SU-DHL-6 (cell line): ENCODE measurements around the gene LRRC23.

Source experiments
- H2AFZ ChIP-seq: fragments of 200-600 bp; sonication (generic); 2 replicates; pipeline ENCODE4 v1.6.1; 2014; ENCODE audit warnings: low read depth, mild to moderate bottlenecking, moderate library complexity, mixed read lengths, antibody characterized with exemption, low read length; ENCODE audit not compliant: severe bottlenecking
- H3F3A ChIP-seq: fragments of 200-600 bp; shearing (Covaris generic); 2 replicates; pipeline ENCODE4 v1.6.0; 2016; ENCODE audit warnings: antibody characterized with exemption, mild to moderate bottlenecking; ENCODE audit not compliant: insufficient read depth
- H3K27ac ChIP-seq: fragments of 200-600 bp; sonication (generic); 2 replicates; pipeline ENCODE4 v1.5.1; 2016; ENCODE audit warnings: low read depth, mild to moderate bottlenecking, low read length, moderate library complexity, mixed read lengths
- H3K27me3 ChIP-seq: fragments of 200-600 bp; sonication (generic), shearing (Covaris generic); 2 replicates; pipeline ENCODE4 v1.6.0; 2014; ENCODE audit warnings: mild to moderate bottlenecking, low read length
- H3K36me3 ChIP-seq: fragments of 200-600 bp; sonication (generic); 2 replicates; pipeline ENCODE4 v1.6.1; 2014; ENCODE audit warnings: mild to moderate bottlenecking, low read length, mixed read lengths
- H3K4me2 ChIP-seq: fragments of 300-600, 200-600 bp; shearing (Covaris generic), sonication (generic); 2 replicates; pipeline ENCODE4 v1.6.0; 2014; ENCODE audit warnings: low read length, low read depth, mild to moderate bottlenecking; ENCODE audit not compliant: poor library complexity, severe bottlenecking
- H3K4me3 ChIP-seq: fragments of 200-600 bp; sonication (generic); 2 replicates; pipeline ENCODE4 v1.5.1; 2014; ENCODE audit warnings: antibody characterized with exemption, low read length, mild to moderate bottlenecking, mixed read lengths; ENCODE audit not compliant: insufficient read depth, poor library complexity, severe bottlenecking
- H3K79me2 ChIP-seq: fragments of 200-600 bp; sonication (generic); 2 replicates; pipeline ENCODE4 v1.6.1; 2014; ENCODE audit warnings: mild to moderate bottlenecking, low read length, moderate library complexity; ENCODE audit not compliant: insufficient read depth
- H3K9ac ChIP-seq: fragments of 200-600 bp; sonication (generic); 2 replicates; pipeline ENCODE4 v1.7.0; 2014; ENCODE audit warnings: mild to moderate bottlenecking, low read length
- H3K9me2 ChIP-seq: fragments of 200-600 bp; sonication (generic); replicated peaks from 2 replicates; pipeline ENCODE4 v1.6.1; 2014; ENCODE audit warnings: low read length; ENCODE audit not compliant: insufficient read depth
- H3K9me3 ChIP-seq: fragments of 200-600 bp; sonication (generic); 2 replicates; pipeline ENCODE4 v1.6.1; 2014; ENCODE audit warnings: low read length, mixed read lengths; ENCODE audit not compliant: insufficient read depth
- H4K20me1 ChIP-seq: fragments of 200-600 bp; sonication (generic); 2 replicates; pipeline ENCODE4 v1.6.1; 2014; ENCODE audit warnings: low read depth, mild to moderate bottlenecking, antibody characterized with exemption, low read length, moderate library complexity, mixed read lengths
- CTCF ChIP-seq: fragments of 200-600 bp; sonication (generic); IDR thresholded peaks from one replicate; pipeline ENCODE4 v1.5.1; 2017; ENCODE audit warnings: antibody characterized with exemption, mild to moderate bottlenecking, low read length, moderate library complexity; ENCODE audit not compliant: insufficient read depth, poor library complexity, severe bottlenecking
- EZH2phosphoT487 ChIP-seq: fragments of 200-600 bp; sonication (generic), shearing (Covaris generic); conservative IDR thresholded peaks from 2 replicates; pipeline ENCODE4 v1.6.1; 2018; ENCODE audit warnings: mild to moderate bottlenecking, antibody characterized with exemption, low read length, moderate library complexity, mixed read lengths

Gene LRRC23

GRCh38 chr12:6950401-6950801 is 45.8 kb downstream of the LRRC23 start:
- H3K9me2 ChIP-seq = no peaks in the 10 kb centered on the region
- no peaks in the 10 kb centered on the region for H4K20me1 ChIP-seq
- H3K9me3 ChIP-seq = no peaks in the 10 kb centered on the region
- H3K4me3 ChIP-seq = no peak overlapping the region
- no peaks in the 10 kb centered on the region for H3K79me2 ChIP-seq
- no peaks in the 10 kb centered on the region for H3K36me3 ChIP-seq
- peak overlapping the region; percentile 61 for H3K4me2 ChIP-seq
- TF ChIP-seq CTCF (peak; percentile 33), EZH2phosphoT487 (no peak)
- H3K27ac ChIP-seq = no peak overlapping the region
- H3K27me3 ChIP-seq = no peaks in the 10 kb centered on the region
- peaks cover 7% of the 10 kb centered on the region for H3F3A ChIP-seq
- H3K9ac ChIP-seq = peak overlapping the region; percentile 55; the same call in 1 of the 2 replicates
- no peak overlapping the region for H2AFZ ChIP-seq

- Histone ChIP-seq H3K27ac (no peak within 1 kb of the TSS), H3K9ac (peak within 1 kb of the TSS; percentile 55), H3K9me2 (no peaks in the 10 kb centered on the region), H3K79me2 (no peaks in the 10 kb centered on the region), H3K36me3 (no peaks in the 10 kb centered on the region), H3K27me3 (no peaks in the 10 kb centered on the region), H4K20me1 (no peaks in the 10 kb centered on the region), H3K4me2 (peak within 1 kb of the TSS; percentile 61), H3K4me3 (peak within 1 kb of the TSS; percentile 45), H3K9me3 (no peaks in the 10 kb centered on the region), H2AFZ (no peak within 1 kb of the TSS), H3F3A (peaks cover 7% of the 10 kb centered on the region)
- TF ChIP-seq CTCF = no peak
- TF ChIP-seq EZH2phosphoT487 = no peak
Observed at GRCh38 chr12:6950811-6951540, 46.4 kb downstream of the LRRC23 start, which contains the start of gene PTPN6. PTPN6 (plus strand) TSS chr12:6951356; CDS start chr12:6951513, 157 bp downstream.

- H4K20me1 ChIP-seq = no peaks in the 10 kb centered on the region
- no peaks in the 10 kb centered on the region for H3K9me2 ChIP-seq
- H3K36me3 ChIP-seq = no peaks in the 10 kb centered on the region
- H2AFZ ChIP-seq = no peak overlapping the region
- H3K4me3 ChIP-seq = peak overlapping the region; percentile 45
- no peak overlapping the region for H3K27ac ChIP-seq
- no peaks in the 10 kb centered on the region for H3K79me2 ChIP-seq
- H3K27me3 ChIP-seq = no peaks in the 10 kb centered on the region
- peak overlapping the region; percentile 55 for H3K9ac ChIP-seq
- TF ChIP-seq CTCF (no peak), EZH2phosphoT487 (no peak)
- no peaks in the 10 kb centered on the region for H3K9me3 ChIP-seq
- H3F3A ChIP-seq = peaks cover 6% of the 10 kb centered on the region
- peak overlapping the region; percentile 61 for H3K4me2 ChIP-seq
Observed at GRCh38 chr12:6951551-6952120, 47.0 kb downstream of the LRRC23 start.
